GM12878 (cell line): ENCODE results near the gene EPO. TPM values are rescaled to one million over a fixed set of nuclear protein-coding genes. Genes with fewer than 3 reads are reported as not detected.

Experiments used
- ATAC-seq: fragments of 200-7000 bp; cut with Tn5 transposase; 3 replicates; pipeline ENCODE4 v1.9.1; 2020; ENCODE audit warnings: mild to moderate bottlenecking, moderate library complexity
- BruUV-seq: library from RNA; stranded (reverse); fragments of 400-500 nt; replicated peaks from 2 replicates; lab custom pipeline; 2021; lab: Mats Ljungman, UMichigan
- CTCF ChIA-PET: fragments of 300-600 bp; sonication (Branson Sonifier 250); formaldehyde crosslinking; extraction: SDS; loops from one replicate; lab custom pipeline; 2021; ENCODE audit warnings: inconsistent platforms; lab: Yijun Ruan, JAX
- POLR2A ChIA-PET: fragments of 350-600 bp; formaldehyde crosslinking; extraction: SDS; loops from one replicate; lab custom pipeline; 2021; ENCODE audit warnings: inconsistent platforms; lab: Charles Lee
- RAD21 ChIA-PET: fragments of 300-600 bp; sonication (Branson Sonifier 250); formaldehyde crosslinking; loops from one replicate; lab custom pipeline; 2023; ENCODE audit warnings: antibody characterized with exemption; ENCODE audit not compliant: unreplicated experiment; lab: Charles Lee
- SMC1A ChIA-PET: fragments of 300-600 bp; sonication (Branson Sonifier 250); formaldehyde crosslinking; loops from one replicate; lab custom pipeline; 2023; ENCODE audit not compliant: unreplicated experiment, uncharacterized antibody; lab: Charles Lee
- DNase-seq: peaks from one replicate; pipeline ENCODE4 v3.0.0-alpha.2; 2011; ENCODE audit warnings: low read depth, low spot score
- FAIRE-seq: peaks from 3 replicates; lab custom pipeline; 2011; peaks lifted over from hg19 to GRCh38; lab: Jason Lieb, UNC
- H2AFZ ChIP-seq: 2 replicates; pipeline ENCODE4 v1.6.0; 2011; ENCODE audit warnings: low read depth, low read length, control low read depth; ENCODE audit not compliant: control insufficient read depth
- H3K27ac ChIP-seq: 2 replicates; pipeline ENCODE4 v1.5.1; 2011; ENCODE audit warnings: control low read depth; ENCODE audit not compliant: control insufficient read depth, insufficient read depth
- H3K27me3 ChIP-seq, 2 experiments: replicated peaks in 1 of 2; 2 replicates each; pipeline versions ENCODE4 v1.6.0 to v1.6.1; 2011; ENCODE audit warnings: low read length in 1 of 2; ENCODE audit not compliant: control insufficient read depth in 2 of 2, insufficient read depth in 2 of 2
- H3K36me3 ChIP-seq, 2 experiments: 2 replicates each; pipeline ENCODE4 v1.5.1; 2011; ENCODE audit warnings: low read length in 1 of 2; ENCODE audit not compliant: control insufficient read depth in 2 of 2, insufficient read depth in 2 of 2
- H3K4me1 ChIP-seq: 2 replicates; pipeline ENCODE4 v1.6.1; 2011; ENCODE audit warnings: mild to moderate bottlenecking, low read length, moderate library complexity, mixed read lengths; ENCODE audit not compliant: control insufficient read depth, insufficient read depth
- H3K4me2 ChIP-seq: 2 replicates; pipeline ENCODE4 v1.6.0; 2011; ENCODE audit warnings: control low read depth; ENCODE audit not compliant: control insufficient read depth, insufficient read depth
- H3K4me3 ChIP-seq: fragments of 200-600 bp; sonication (generic); 2 replicates; pipeline ENCODE4 v1.5.1; 2016
- H3K79me2 ChIP-seq: 2 replicates; pipeline ENCODE4 v1.6.0; 2011; ENCODE audit warnings: low read length; ENCODE audit not compliant: control insufficient read depth, insufficient read depth
- H3K9ac ChIP-seq: 2 replicates; pipeline ENCODE4 v1.8.0; 2011; ENCODE audit warnings: low read length, control low read depth, mixed read lengths; ENCODE audit not compliant: control insufficient read depth, insufficient read depth
- H3K9me3 ChIP-seq: replicated peaks from 3 replicates; pipeline ENCODE4 v1.5.1; 2011; ENCODE audit warnings: mild to moderate bottlenecking, low read length; ENCODE audit not compliant: control insufficient read depth, insufficient read depth
- H4K20me1 ChIP-seq: 2 replicates; pipeline ENCODE4 v1.6.0; 2011; ENCODE audit not compliant: control insufficient read depth, insufficient read depth
- ASH2L ChIP-seq: fragments of 300-600, 200-600 bp; sonication (generic); IDR thresholded peaks from 2 replicates; pipeline ENCODE4 v1.6.1; 2017; ENCODE audit warnings: low read depth, mild to moderate bottlenecking, borderline replicate concordance
- BCL11A ChIP-seq: IDR thresholded peaks from 2 replicates; pipeline ENCODE4 v1.6.1; 2011; ENCODE audit warnings: low read depth, low read length
- BMI1 ChIP-seq: fragments of 450-650 bp; IDR thresholded peaks from 2 replicates; pipeline ENCODE4 v1.6.1; 2016; ENCODE audit warnings: mild to moderate bottlenecking, moderate library complexity, borderline replicate concordance
- CREB1 ChIP-seq: IDR thresholded peaks from 2 replicates; pipeline ENCODE4 v1.6.1; 2012; ENCODE audit warnings: low read depth, mild to moderate bottlenecking, inconsistent platforms
- FOXM1 ChIP-seq: IDR thresholded peaks from 2 replicates; pipeline ENCODE4 v1.6.1; 2012; ENCODE audit warnings: low read depth, mild to moderate bottlenecking, inconsistent platforms, low read length, moderate library complexity
- GABPA ChIP-seq: IDR thresholded peaks from 2 replicates; pipeline ENCODE4 v1.6.1; 2014; ENCODE audit warnings: antibody characterized with exemption, low read depth, mild to moderate bottlenecking, inconsistent platforms
- HCFC1 ChIP-seq: fragments of 150-350 bp; IDR thresholded peaks from 2 replicates; pipeline ENCODE4 v1.6.1; 2014; ENCODE audit warnings: low read length
- MTA2 ChIP-seq: fragments of 450-650 bp; IDR thresholded peaks from 2 replicates; pipeline ENCODE4 v1.6.1; 2016; ENCODE audit warnings: low read depth, mild to moderate bottlenecking, moderate library complexity
- NKRF ChIP-seq: fragments of 450-650 bp; conservative IDR thresholded peaks from 2 replicates; pipeline ENCODE4 v1.6.1; 2017; ENCODE audit warnings: mild to moderate bottlenecking, moderate library complexity
- SMAD5 ChIP-seq: IDR thresholded peaks from 2 replicates; pipeline ENCODE4 v1.6.1; 2016; ENCODE audit warnings: antibody characterized with exemption, low read depth
- STAT1 ChIP-seq: fragments of 450-650 bp; conservative IDR thresholded peaks from 2 replicates; pipeline ENCODE4 v1.6.1; 2014; ENCODE audit warnings: antibody characterized with exemption, mild to moderate bottlenecking
- SUZ12 ChIP-seq: fragments of 200-600 bp; sonication (generic); IDR thresholded peaks from one replicate; pipeline ENCODE4 v1.6.1; 2018; ENCODE audit warnings: antibody characterized with exemption, mild to moderate bottlenecking; ENCODE audit not compliant: unreplicated experiment
- TAF1 ChIP-seq: IDR thresholded peaks from 2 replicates; pipeline ENCODE4 v1.6.1; 2011; ENCODE audit warnings: mild to moderate bottlenecking, low read depth, low read length, borderline replicate concordance
- TARDBP ChIP-seq: IDR thresholded peaks from 2 replicates; pipeline ENCODE4 v1.6.1; 2016; ENCODE audit warnings: borderline replicate concordance
- ZBED1 ChIP-seq: IDR thresholded peaks from 2 replicates; pipeline ENCODE4 v1.6.1; 2016; ENCODE audit warnings: borderline replicate concordance
- ZNF592 ChIP-seq: fragments of 450-650 bp; IDR thresholded peaks from 2 replicates; pipeline ENCODE4 v1.6.1; 2017; ENCODE audit warnings: mild to moderate bottlenecking, moderate library complexity
- WGBS: methylation state at CpG from one replicate; pipeline ENCODE4 v1.1.6; 2016; ENCODE audit warnings: low lambda C conversion rate; ENCODE audit not compliant: insufficient replicate concordance, insufficient coverage; ENCODE audit errors: missing lambda C conversion rate; 5-methylcytosine and 5-hydroxymethylcytosine counted together
- in situ Hi-C: fragments of 300-500 bp; cut with MboI; formaldehyde crosslinking; loops from 9 replicates; pipeline ENCODE4 v1.14.3; 2018; ENCODE audit warnings: mixed read lengths
- intact Hi-C: fragments of 100-400 bp; cut with micrococcal nuclease; formaldehyde crosslinking; loops from one replicate; pipeline ENCODE4 v1.14.2; 2022; ENCODE audit not compliant: unreplicated experiment
- polyA plus RNA-seq, 11 experiments: library from polyadenylated mRNA; depleted of rRNA in 4 of 11; unstranded in 6 of 11; stranded (reverse) in 5 of 11; fragments of >200 nt; fragmentation: Nextera tagmentation in 4 of 11; fragmentation: Illumina TruSeq in 1 of 11; extraction: Ambion mirVana in 4 of 11; extraction: Trizol in 1 of 11; gene quantifications; 1 replicate in 1 of 11; 2 replicates in 10 of 11; pipeline versions ENCODE4 v1.2.1 to v1.2.3, GENCODE V29; 2011 to 2016; ENCODE audit warnings: inconsistent platforms in 2 of 11, missing spikeins in 2 of 11, low read depth in 1 of 11
- total RNA-seq, 4 experiments: library from RNA; depleted of rRNA in 3 of 4; stranded (reverse); fragments of >200 nt in 3 of 4; fragmentation: Illumina TruSeq in 1 of 4; extraction: Trizol in 1 of 4; gene quantifications; 2 replicates each; pipeline versions ENCODE4 v1.2.1 to v1.2.3, GENCODE V29; 2013 to 2021
- TF ChIP-seq, protein P1 (sequence below): fragments of 450-650 bp; IDR thresholded peaks from 2 replicates; pipeline ENCODE4 v1.6.1; 2017; ENCODE audit warnings: mild to moderate bottlenecking
- TF ChIP-seq, protein P2 (sequence below): IDR thresholded peaks from 2 replicates; pipeline ENCODE4 v1.6.1; 2011; ENCODE audit warnings: low read depth, low read length, improper control_type of control experiment, borderline replicate concordance

EPO gene
- total and polyA plus RNA-seq, 10 of the 15 experiments (the other 5 are each of a cell fraction or from before 2014, with no cell fraction given) = 0.06 to 0.19 TPM; not detected in 8

DNA sequence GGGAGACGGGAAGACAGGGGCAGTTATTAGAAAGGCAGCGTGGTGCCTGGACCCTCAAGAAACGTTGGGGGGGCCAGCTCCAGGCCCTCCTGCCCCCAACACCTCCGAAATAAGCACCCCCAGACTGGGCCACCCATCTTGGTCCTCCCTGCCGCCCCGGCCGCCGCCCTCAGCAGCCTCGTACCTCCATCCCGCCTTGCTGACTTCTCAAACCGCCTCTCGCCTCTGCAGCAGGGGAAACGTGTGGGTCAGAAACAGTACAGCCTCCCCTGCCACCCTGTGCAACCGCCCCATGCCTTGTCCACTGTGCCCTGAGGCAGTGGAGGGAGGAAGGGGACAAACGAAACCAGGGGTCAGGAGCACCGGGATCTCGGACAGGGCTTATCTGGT is 33.5 kb upstream of the EPO start:
- POLR2A ChIA-PET = interaction anchor here (0.7 kb wide), 1 partner anchor 36 kb away, joined by 5 read pairs; no protein-coding TSS in a partner anchor
- Histone ChIP-seq H3K9me3 (no peaks in the 10 kb centered on the region), H3K79me2 (peaks cover 32% of the 10 kb centered on the region), H3K4me2 (no peak overlapping the region), H3K27me3 (no peaks in the 10 kb centered on the region), H2AFZ (no peak overlapping the region), H3K27ac (no peak overlapping the region), H3K4me1 (peaks cover 17% of the 10 kb centered on the region), H3K9ac (no peak overlapping the region), H3K36me3 (peaks cover 0 to 39% of the 10 kb centered on the region in 2 experiments; a peak in 3 of 4 replicates), H3K4me3 (no peak overlapping the region), H4K20me1 (no peaks in the 10 kb centered on the region)
- RAD21 ChIA-PET = no interaction called here
- WGBS = 91% methylated on average over 16 of the region's 17 CpGs
- intact Hi-C loops (no loop called here), in situ Hi-C loops (loop anchor here (25.0 kb wide), 1 partner anchor 225 kb away; the partner anchor contains the start of gene SPACDR)
- FAIRE-seq = no peak
- SMC1A ChIA-PET = no interaction called here
- no peak for DNase-seq
- CTCF ChIA-PET = no interaction called here
- ATAC-seq = no peak
- no TSS peak for BruUV-seq
- TF ChIP-seq BMI1 = no peak
- TF ChIP-seq, protein P1, sequence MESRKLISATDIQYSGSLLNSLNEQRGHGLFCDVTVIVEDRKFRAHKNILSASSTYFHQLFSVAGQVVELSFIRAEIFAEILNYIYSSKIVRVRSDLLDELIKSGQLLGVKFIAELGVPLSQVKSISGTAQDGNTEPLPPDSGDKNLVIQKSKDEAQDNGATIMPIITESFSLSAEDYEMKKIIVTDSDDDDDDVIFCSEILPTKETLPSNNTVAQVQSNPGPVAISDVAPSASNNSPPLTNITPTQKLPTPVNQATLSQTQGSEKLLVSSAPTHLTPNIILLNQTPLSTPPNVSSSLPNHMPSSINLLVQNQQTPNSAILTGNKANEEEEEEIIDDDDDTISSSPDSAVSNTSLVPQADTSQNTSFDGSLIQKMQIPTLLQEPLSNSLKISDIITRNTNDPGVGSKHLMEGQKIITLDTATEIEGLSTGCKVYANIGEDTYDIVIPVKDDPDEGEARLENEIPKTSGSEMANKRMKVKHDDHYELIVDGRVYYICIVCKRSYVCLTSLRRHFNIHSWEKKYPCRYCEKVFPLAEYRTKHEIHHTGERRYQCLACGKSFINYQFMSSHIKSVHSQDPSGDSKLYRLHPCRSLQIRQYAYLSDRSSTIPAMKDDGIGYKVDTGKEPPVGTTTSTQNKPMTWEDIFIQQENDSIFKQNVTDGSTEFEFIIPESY = no peak
- TF ChIP-seq TAF1 = no peak
- no peak for TF ChIP-seq ZBED1
- no peak for TF ChIP-seq STAT1
- TF ChIP-seq GABPA = no peak
- TF ChIP-seq CREB1 = no peak
- TF ChIP-seq ZNF592 = no peak
- no peak for TF ChIP-seq BCL11A
- TF ChIP-seq HCFC1 = no peak
- TF ChIP-seq MTA2 = no peak
- no peak for TF ChIP-seq TARDBP
- TF ChIP-seq, protein P2, sequence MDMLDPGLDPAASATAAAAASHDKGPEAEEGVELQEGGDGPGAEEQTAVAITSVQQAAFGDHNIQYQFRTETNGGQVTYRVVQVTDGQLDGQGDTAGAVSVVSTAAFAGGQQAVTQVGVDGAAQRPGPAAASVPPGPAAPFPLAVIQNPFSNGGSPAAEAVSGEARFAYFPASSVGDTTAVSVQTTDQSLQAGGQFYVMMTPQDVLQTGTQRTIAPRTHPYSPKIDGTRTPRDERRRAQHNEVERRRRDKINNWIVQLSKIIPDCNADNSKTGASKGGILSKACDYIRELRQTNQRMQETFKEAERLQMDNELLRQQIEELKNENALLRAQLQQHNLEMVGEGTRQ = no peak
- no peak for TF ChIP-seq NKRF
- no peak for TF ChIP-seq ASH2L
- no peak for TF ChIP-seq SUZ12
- TF ChIP-seq FOXM1 = no peak
- TF ChIP-seq SMAD5 = no peak
